ENCODE measurements around the gene ZNF493. TPM values are rescaled to one million over a fixed set of nuclear protein-coding genes. Genes with fewer than 3 reads are reported as not detected.

Gene ZNF493
- polyA plus RNA-seq, 4 donors, result 1.9 to 22.4 (median 3.3) TPM

DNA sequence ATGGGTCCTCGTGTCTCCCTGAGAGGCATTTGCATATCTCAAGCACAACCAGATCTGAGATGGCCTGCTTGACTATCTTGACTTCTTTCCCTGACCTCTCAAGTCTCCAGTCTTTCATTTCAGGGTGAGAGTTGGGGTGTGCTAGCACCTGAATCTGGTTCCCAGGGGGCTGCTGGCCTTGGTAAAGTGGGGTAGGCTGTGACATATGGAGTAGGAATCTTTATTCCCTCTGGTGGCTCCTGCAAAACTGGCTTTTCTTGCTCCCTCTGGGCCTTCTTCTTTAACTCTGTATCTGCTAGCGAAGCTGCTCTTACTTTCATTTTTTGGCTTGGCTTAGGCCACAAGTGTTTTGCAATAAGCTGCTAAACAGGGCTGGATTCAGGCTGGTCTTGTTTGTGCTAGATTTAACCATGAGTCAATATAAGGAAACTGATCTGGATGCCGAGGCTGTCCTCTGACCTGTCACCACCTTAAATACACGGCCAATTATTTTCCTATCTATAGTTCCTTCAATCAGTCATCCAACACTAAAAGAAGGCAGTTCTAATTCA lies 42.3 kb downstream of the ZNF493 start:
- FAIRE-seq, result no peak
- 39 to 64% (median 45%) methylated on average over 4 of the region's 4 CpGs for WGBS, 3 donors
- Histone ChIP-seq H3K4me3 (ENCODE audit: low read depth in 1 of 3, low read length in 3 of 3) (no peak overlapping the region), H3K4me1 (ENCODE audit: control insufficient read depth in 3 of 3, insufficient read depth in 2 of 3, low read depth in 1 of 3, low read length in 2 of 3) (no peaks in the 10 kb centered on the region), H3K9me3 (ENCODE audit: control insufficient read depth in 2 of 2, insufficient read depth in 1 of 2, low read depth in 1 of 2, low read length in 1 of 2) (peaks cover 0 to 26% of the 10 kb centered on the region in 2 donors), H3K27ac (ENCODE audit: low read depth in 1 of 3, low read length in 2 of 3) (peak overlapping the region in 1 of 3 donors; percentile 9), H3K27me3 (ENCODE audit: control insufficient read depth in 3 of 3, insufficient read depth in 3 of 3, low read length in 3 of 3) (peaks cover 0 to 2% (median 0%) of the 10 kb centered on the region in 3 donors), H3K36me3 (ENCODE audit: control insufficient read depth in 3 of 3, insufficient read depth in 2 of 3, low read depth in 1 of 3, low read length in 3 of 3) (no peaks in the 10 kb centered on the region)
- peak in 1 of 2 donors; percentile 58 for DNase-seq

GRCh38 chr19:21440321-21440720 lies 43.4 kb downstream of the ZNF493 start:
- no peaks in the 10 kb centered on the region for H3K36me3 ChIP-seq (ENCODE audit: control insufficient read depth in 3 of 3, insufficient read depth in 2 of 3, low read depth in 1 of 3, low read length in 3 of 3)
- H3K9me3 ChIP-seq (ENCODE audit: control insufficient read depth in 2 of 2, insufficient read depth in 1 of 2, low read depth in 1 of 2, low read length in 1 of 2), result peaks cover 0 to 22% of the 10 kb centered on the region in 2 donors
- peaks cover 0 to 2% (median 0%) of the 10 kb centered on the region in 3 donors for H3K27me3 ChIP-seq (ENCODE audit: control insufficient read depth in 3 of 3, insufficient read depth in 3 of 3, low read length in 3 of 3)
- FAIRE-seq (no peak), DNase-seq (no peak)
- no peak overlapping the region for H3K4me3 ChIP-seq (ENCODE audit: low read depth in 1 of 3, low read length in 3 of 3)
- 86 to 93% (median 89%) methylated on average over 16 of the region's 16 CpGs for WGBS, 3 donors
- H3K4me1 ChIP-seq (ENCODE audit: control insufficient read depth in 3 of 3, insufficient read depth in 2 of 3, low read depth in 1 of 3, low read length in 2 of 3), result no peaks in the 10 kb centered on the region
- H3K27ac ChIP-seq (ENCODE audit: low read depth in 1 of 3, low read length in 2 of 3), result no peak overlapping the region

DNA sequence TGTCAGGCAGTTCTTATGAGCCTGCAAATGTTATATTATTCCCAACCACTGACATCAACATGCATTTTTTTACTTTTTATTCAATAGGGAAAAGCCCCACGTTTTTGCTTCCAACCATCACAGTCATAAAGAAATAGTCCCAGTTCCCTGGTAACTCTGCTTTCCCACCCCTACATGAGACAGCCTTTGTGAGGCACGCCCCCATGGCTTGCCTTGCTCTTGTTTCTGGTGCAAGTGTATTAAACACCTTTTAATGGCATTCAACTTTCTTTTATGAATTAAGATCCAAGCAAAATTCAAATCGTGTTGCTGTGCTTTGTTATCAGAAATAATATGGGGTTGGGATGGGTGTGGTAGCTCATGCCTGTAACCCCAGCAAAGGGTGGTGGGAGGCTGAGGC lies 54.3 kb downstream of the ZNF493 start:
- H3K4me3 ChIP-seq (ENCODE audit: low read depth in 1 of 3, low read length in 3 of 3), result no peak overlapping the region
- FAIRE-seq (no peak), DNase-seq (no peak)
- no peaks in the 10 kb centered on the region for H3K27me3 ChIP-seq (ENCODE audit: control insufficient read depth in 3 of 3, insufficient read depth in 3 of 3, low read length in 3 of 3)
- peaks cover 0 to 42% of the 10 kb centered on the region in 2 donors for H3K9me3 ChIP-seq (ENCODE audit: control insufficient read depth in 2 of 2, insufficient read depth in 1 of 2, low read depth in 1 of 2, low read length in 1 of 2)
- H3K4me1 ChIP-seq (ENCODE audit: control insufficient read depth in 3 of 3, insufficient read depth in 2 of 3, low read depth in 1 of 3, low read length in 2 of 3), result no peaks in the 10 kb centered on the region
- peaks cover 0 to 18% (median 0%) of the 10 kb centered on the region in 3 donors for H3K36me3 ChIP-seq (ENCODE audit: control insufficient read depth in 3 of 3, insufficient read depth in 2 of 3, low read depth in 1 of 3, low read length in 3 of 3)
- 60 to 72% (median 63%) methylated on average over 3 of the region's 3 CpGs for WGBS, 3 donors
- H3K27ac ChIP-seq (ENCODE audit: low read depth in 1 of 3, low read length in 2 of 3), result no peak overlapping the region

DNA sequence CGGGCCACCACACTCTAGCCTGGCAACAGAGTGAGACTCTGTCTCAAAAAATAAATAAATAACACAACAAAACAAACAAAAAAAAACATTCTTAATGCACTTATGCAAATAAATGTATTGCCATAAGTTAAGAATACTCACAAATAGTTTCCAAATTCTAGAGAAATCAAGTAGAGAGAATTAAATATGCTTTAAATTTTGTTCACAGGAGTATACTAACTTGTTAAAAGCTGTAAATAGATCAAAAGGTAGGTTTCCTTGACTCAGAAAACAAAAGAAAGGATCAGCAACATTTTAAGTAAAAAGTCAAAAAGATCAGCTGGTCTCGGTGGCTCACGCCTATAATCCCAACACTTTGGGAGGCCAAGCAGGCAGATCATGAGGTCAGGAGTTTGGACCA lies 58.0 kb downstream of the ZNF493 start:
- no peak overlapping the region for H3K27ac ChIP-seq (ENCODE audit: low read depth in 1 of 3, low read length in 2 of 3)
- H3K36me3 ChIP-seq (ENCODE audit: control insufficient read depth in 3 of 3, insufficient read depth in 2 of 3, low read depth in 1 of 3, low read length in 3 of 3), result peaks cover 0 to 13% (median 0%) of the 10 kb centered on the region in 3 donors
- no peak overlapping the region for H3K4me3 ChIP-seq (ENCODE audit: low read depth in 1 of 3, low read length in 3 of 3)
- FAIRE-seq, result no peak
- H3K4me1 ChIP-seq (ENCODE audit: control insufficient read depth in 3 of 3, insufficient read depth in 2 of 3, low read depth in 1 of 3, low read length in 2 of 3), result no peaks in the 10 kb centered on the region
- WGBS, 3 donors, result 94 to 97% (median 97%) methylated on average over 3 of the region's 3 CpGs
- DNase-seq, result no peak
- peaks cover 4 to 53% of the 10 kb centered on the region in 2 donors for H3K9me3 ChIP-seq (ENCODE audit: control insufficient read depth in 2 of 2, insufficient read depth in 1 of 2, low read depth in 1 of 2, low read length in 1 of 2)
- H3K27me3 ChIP-seq (ENCODE audit: control insufficient read depth in 3 of 3, insufficient read depth in 3 of 3, low read length in 3 of 3), result no peaks in the 10 kb centered on the region

DNA sequence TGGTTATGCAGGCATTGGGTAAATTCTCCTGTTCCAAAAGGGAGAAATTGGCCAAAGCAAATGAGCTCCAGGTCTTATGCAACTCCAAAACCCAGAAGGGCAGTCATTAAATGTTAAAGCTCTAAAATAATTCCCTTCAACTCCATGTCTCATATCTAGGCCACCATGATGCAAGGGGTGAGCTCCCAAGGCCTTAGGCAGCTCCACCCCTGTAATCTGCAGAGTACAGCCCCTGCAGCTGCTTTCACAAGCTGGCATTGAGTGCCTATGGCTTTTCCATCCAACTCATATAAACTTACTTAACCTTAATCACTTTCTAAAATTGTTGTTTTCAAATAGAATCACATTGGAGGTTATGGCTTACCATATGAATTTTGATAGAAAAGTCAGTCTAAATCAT lies 63.8 kb downstream of the ZNF493 start:
- Histone ChIP-seq H3K9me3 (ENCODE audit: control insufficient read depth in 2 of 2, insufficient read depth in 1 of 2, low read depth in 1 of 2, low read length in 1 of 2) (peaks cover 6 to 21% of the 10 kb centered on the region in 2 donors), H3K27ac (ENCODE audit: low read depth in 1 of 3, low read length in 2 of 3) (no peak overlapping the region), H3K4me3 (ENCODE audit: low read depth in 1 of 3, low read length in 3 of 3) (no peak overlapping the region), H3K4me1 (ENCODE audit: control insufficient read depth in 3 of 3, insufficient read depth in 2 of 3, low read depth in 1 of 3, low read length in 2 of 3) (no peaks in the 10 kb centered on the region), H3K27me3 (ENCODE audit: control insufficient read depth in 3 of 3, insufficient read depth in 3 of 3, low read length in 3 of 3) (peaks cover 0 to 4% (median 0%) of the 10 kb centered on the region in 3 donors), H3K36me3 (ENCODE audit: control insufficient read depth in 3 of 3, insufficient read depth in 2 of 3, low read depth in 1 of 3, low read length in 3 of 3) (no peaks in the 10 kb centered on the region)
- FAIRE-seq, result no peak
- no peak for DNase-seq

GRCh38 chr19:21462540-21462939 lies 65.6 kb downstream of the ZNF493 start:
- Histone ChIP-seq H3K4me1 (ENCODE audit: control insufficient read depth in 3 of 3, insufficient read depth in 2 of 3, low read depth in 1 of 3, low read length in 2 of 3) (no peaks in the 10 kb centered on the region), H3K27me3 (ENCODE audit: control insufficient read depth in 3 of 3, insufficient read depth in 3 of 3, low read length in 3 of 3) (peaks cover 0 to 4% (median 0%) of the 10 kb centered on the region in 3 donors), H3K36me3 (ENCODE audit: control insufficient read depth in 3 of 3, insufficient read depth in 2 of 3, low read depth in 1 of 3, low read length in 3 of 3) (no peaks in the 10 kb centered on the region), H3K27ac (ENCODE audit: low read depth in 1 of 3, low read length in 2 of 3) (no peak overlapping the region), H3K4me3 (ENCODE audit: low read depth in 1 of 3, low read length in 3 of 3) (no peak overlapping the region), H3K9me3 (ENCODE audit: control insufficient read depth in 2 of 2, insufficient read depth in 1 of 2, low read depth in 1 of 2, low read length in 1 of 2) (peaks cover 4 to 13% of the 10 kb centered on the region in 2 donors)
- DNase-seq, result no peak
- 94 to 96% (median 95%) methylated on average over 16 of the region's 16 CpGs for WGBS, 3 donors
- no peak for FAIRE-seq

DNA sequence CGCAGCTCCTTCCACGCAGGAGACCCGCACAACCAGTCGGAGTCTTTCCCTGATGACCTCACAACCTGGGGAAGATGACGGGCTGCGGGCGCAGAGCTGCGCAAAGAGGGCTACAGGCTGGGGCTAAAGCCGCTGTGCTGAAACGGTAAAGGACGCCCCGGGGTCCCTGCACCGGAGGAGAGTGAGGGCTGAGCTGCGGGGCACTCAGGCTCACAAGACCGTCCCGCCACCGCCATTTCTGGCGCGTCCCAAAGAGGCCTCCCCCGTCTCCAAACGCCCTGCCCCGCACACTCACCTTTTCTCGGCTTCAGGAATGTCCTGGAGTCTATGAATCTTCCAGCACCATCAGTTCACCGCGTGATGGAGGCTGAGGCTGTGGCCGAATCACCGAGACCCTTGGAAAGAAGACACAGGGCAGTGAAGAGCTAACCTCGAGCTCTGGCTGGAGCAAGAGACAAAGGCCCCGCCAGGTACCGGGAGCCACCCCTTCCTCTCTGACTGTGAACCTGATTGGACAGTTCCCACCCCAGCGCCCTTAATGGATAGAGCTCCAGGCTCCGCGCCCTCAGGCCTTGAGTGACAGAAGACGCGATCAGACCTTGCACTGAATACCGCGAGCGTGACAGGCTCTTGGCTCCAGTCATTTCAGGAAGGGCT lies 66.6 kb downstream of the ZNF493 start:
- H3K9me3 ChIP-seq (ENCODE audit: control insufficient read depth in 2 of 2, insufficient read depth in 1 of 2, low read depth in 1 of 2, low read length in 1 of 2), result peaks cover 2 to 4% of the 10 kb centered on the region in 2 donors
- DNase-seq (peak in 1 of 2 donors; percentile 95), FAIRE-seq (no peak)
- H3K36me3 ChIP-seq (ENCODE audit: control insufficient read depth in 3 of 3, insufficient read depth in 2 of 3, low read depth in 1 of 3, low read length in 3 of 3), result no peaks in the 10 kb centered on the region
- peaks cover 0 to 4% (median 0%) of the 10 kb centered on the region in 3 donors for H3K27me3 ChIP-seq (ENCODE audit: control insufficient read depth in 3 of 3, insufficient read depth in 3 of 3, low read length in 3 of 3)
- H3K4me1 ChIP-seq (ENCODE audit: control insufficient read depth in 3 of 3, insufficient read depth in 2 of 3, low read depth in 1 of 3, low read length in 2 of 3), result no peaks in the 10 kb centered on the region
- WGBS, 3 donors, result 3 to 21% (median 15%) methylated on average over 38 of the region's 38 CpGs
- H3K4me3 ChIP-seq (ENCODE audit: low read depth in 1 of 3, low read length in 3 of 3), result peak overlapping the region in 2 of 3 donors; percentile 23 to 50
- peak overlapping the region in 1 of 3 donors; percentile 21 for H3K27ac ChIP-seq (ENCODE audit: low read depth in 1 of 3, low read length in 2 of 3)

GRCh38 chr19:21466627-21467026 lies 69.7 kb downstream of the ZNF493 start:
- 80 to 85% (median 84%) methylated on average over 7 to 8 of the region's 8 CpGs for WGBS, 3 donors
- Histone ChIP-seq H3K9me3 (ENCODE audit: control insufficient read depth in 2 of 2, insufficient read depth in 1 of 2, low read depth in 1 of 2, low read length in 1 of 2) (no peaks in the 10 kb centered on the region), H3K27me3 (ENCODE audit: control insufficient read depth in 3 of 3, insufficient read depth in 3 of 3, low read length in 3 of 3) (peaks cover 0 to 4% (median 0%) of the 10 kb centered on the region in 3 donors), H3K4me3 (ENCODE audit: low read depth in 1 of 3, low read length in 3 of 3) (no peak overlapping the region), H3K4me1 (ENCODE audit: control insufficient read depth in 3 of 3, insufficient read depth in 2 of 3, low read depth in 1 of 3, low read length in 2 of 3) (no peaks in the 10 kb centered on the region), H3K27ac (ENCODE audit: low read depth in 1 of 3, low read length in 2 of 3) (no peak overlapping the region), H3K36me3 (ENCODE audit: control insufficient read depth in 3 of 3, insufficient read depth in 2 of 3, low read depth in 1 of 3, low read length in 3 of 3) (no peaks in the 10 kb centered on the region)
- DNase-seq (no peak), FAIRE-seq (no peak)

Data from small intestine (tissue), 7 donors.